HG03095 (cell line): Measurements from ENCODE around the gene RXRB.
A peak's percentile ranks its signal among the peaks of the same experiment; 100 is the strongest.
"Not testable (repeated sequence)": the region's sequence is repeated elsewhere in the genome, so short reads cannot be mapped to it uniquely, and the experiment has no call there.

Source experiments
- ATAC-seq: cut with Tn5 transposase; IDR thresholded peaks from one replicate; pipeline ENCODE4 v1.9.1; 2021; ENCODE audit warnings: moderate library complexity; ENCODE audit not compliant: unreplicated experiment

RXRB gene

GRCh38 chr6:33200219-33201146 lies at the start of gene RXRB, which contains the start of gene SLC39A7:
RXRB (minus strand) TSS chr6:33200665; CDS start chr6:33200476, 189 bp downstream.
SLC39A7 (plus strand) TSS chr6:33200867; CDS start chr6:33201246, 379 bp downstream.
- ATAC-seq: peak; percentile 36

GRCh38 chr6:33249732-33250630 lies 49.5 kb upstream of the RXRB start:
- no peak for ATAC-seq

GRCh38 chr6:33248932-33249731 lies 48.7 kb upstream of the RXRB start:
- ATAC-seq: peak; percentile 87

- no peak for ATAC-seq
Observed at GRCh38 chr6:33248643-33248931, 48.1 kb upstream of the RXRB start.

DNA sequence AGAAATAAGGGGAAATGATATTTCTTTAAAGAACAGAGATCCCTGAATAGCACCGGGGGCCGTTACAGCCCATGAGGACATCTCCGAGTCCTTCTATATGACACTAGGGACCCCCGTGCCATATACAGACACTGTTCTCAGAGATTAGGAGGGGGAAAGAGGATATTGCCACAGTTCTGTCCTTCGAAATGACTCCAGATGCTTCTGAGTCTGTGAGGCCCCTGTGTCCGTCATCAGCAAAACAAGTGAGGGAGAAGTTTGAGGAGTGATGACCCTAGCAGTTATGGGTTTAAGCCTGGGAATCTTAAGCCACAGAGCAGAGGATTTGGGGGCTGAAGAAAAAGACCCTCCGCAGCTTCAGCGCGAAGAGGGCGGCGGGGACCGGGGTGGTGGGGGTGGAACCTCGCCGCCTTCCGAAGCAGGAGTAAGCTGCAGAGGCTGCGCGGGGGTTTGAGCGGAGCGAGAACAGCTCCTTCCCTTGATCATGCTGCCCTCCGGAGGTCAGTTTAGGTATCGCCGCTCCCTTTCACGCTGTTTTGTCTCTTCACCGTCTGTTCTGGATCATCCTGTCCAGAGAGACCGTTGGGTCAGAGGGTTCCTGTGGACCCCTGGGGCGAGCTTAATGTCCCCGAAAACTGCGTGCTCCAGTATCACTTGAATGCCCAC lies 47.6 kb upstream of the RXRB start:
- ATAC-seq: no peak

- ATAC-seq: no peak
Observed at GRCh38 chr6:33243476-33243875, 43.0 kb upstream of the RXRB start.

GRCh38 chr6:33241968-33242367 lies 41.5 kb upstream of the RXRB start:
- ATAC-seq: no peak

GRCh38 chr6:33237741-33238140 lies 37.3 kb upstream of the RXRB start:
- ATAC-seq: no peak

- no peak for ATAC-seq
Observed at GRCh38 chr6:33236852-33237251, 36.4 kb upstream of the RXRB start.

DNA sequence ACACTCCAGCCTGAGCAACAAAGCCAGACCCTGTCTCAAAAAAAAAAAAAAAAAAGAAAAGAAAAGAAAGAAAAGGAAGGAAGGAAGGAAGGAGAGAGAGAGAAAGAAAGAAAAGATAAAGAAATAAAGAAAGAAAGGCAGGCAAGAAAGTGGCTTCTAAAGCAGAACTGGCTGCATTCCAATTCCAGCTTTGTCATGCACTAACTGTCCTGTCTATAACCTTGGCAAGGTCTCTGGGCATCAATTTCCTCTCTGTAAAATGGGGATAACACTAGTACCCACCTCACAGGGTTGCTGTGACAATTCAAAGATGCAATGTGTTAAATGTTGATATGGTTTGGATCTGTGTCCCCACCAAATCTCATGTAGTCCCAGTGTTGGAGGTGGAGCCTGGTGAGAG lies 35.9 kb upstream of the RXRB start:
- ATAC-seq: no peak

DNA sequence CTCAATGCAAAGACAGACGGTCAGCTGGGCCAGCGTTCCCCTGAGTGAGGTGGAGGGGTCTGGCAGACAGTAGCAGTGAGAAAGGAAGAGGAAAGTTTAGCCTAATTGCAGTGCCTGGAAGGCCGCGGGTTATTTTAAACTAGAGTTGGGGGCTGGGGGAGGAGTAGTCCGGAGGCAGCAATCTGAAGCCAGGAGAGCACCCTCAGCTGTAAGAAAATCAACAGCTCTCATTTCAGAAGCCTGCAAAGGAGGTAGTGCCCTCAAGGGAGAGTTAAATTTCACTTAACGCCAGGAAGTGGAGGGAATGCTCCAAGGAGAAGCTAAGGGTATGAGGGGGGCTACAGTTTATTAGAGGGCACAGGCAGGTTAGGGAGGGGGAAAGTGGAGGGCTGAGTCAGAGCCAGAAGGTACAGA lies 34.8 kb upstream of the RXRB start:
- ATAC-seq: no peak

GRCh38 chr6:33226503-33227120 lies 26.1 kb upstream of the RXRB start:
- not testable (repeated sequence) for ATAC-seq

GRCh38 chr6:33217681-33218080 lies 17.2 kb upstream of the RXRB start:
- no peak for ATAC-seq

DNA sequence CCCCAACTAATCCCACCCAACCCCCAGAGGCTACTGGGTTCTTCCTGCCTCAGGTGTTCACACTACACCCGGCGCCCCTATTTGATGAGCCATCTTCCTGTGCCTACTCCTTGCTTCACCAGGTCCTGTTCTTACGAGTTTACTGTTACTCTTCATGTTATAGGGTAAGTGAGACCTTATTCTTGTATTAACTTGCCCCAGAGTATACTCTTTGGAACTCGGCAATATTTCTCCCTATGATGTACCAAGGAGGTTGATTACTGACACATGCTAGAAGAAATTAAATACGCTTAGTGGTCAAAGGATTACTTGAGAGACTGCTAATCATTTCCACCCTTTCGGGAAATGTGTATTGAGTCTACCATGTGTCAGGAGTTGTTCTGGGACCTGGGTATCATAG lies 16.8 kb upstream of the RXRB start:
- ATAC-seq: no peak

DNA sequence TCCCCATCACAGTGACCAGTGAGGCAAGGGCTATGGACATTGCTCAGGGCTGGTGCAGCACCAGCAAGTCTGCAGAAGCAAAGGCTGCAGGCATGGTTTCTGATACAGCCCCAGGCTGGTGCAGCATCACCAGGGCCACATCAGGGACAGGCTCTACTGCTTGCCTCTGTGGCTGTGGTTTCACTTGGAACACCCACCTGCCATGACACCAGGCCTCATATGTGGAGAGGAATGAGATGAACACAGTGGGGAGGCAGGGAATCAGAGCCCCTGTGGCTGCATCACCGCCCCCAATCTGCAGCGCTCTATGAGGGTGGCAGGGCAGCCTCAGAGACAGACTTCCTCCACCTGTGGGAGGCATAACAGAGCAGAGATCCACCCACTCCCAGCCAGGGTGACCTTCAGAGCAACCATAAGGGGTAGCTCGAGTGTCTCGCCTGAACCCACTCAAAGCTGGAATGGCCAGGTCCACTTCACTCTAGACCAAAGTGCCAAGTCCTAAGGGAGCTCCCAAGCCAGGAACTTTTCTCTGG lies 15.7 kb upstream of the RXRB start:
- no peak for ATAC-seq

DNA sequence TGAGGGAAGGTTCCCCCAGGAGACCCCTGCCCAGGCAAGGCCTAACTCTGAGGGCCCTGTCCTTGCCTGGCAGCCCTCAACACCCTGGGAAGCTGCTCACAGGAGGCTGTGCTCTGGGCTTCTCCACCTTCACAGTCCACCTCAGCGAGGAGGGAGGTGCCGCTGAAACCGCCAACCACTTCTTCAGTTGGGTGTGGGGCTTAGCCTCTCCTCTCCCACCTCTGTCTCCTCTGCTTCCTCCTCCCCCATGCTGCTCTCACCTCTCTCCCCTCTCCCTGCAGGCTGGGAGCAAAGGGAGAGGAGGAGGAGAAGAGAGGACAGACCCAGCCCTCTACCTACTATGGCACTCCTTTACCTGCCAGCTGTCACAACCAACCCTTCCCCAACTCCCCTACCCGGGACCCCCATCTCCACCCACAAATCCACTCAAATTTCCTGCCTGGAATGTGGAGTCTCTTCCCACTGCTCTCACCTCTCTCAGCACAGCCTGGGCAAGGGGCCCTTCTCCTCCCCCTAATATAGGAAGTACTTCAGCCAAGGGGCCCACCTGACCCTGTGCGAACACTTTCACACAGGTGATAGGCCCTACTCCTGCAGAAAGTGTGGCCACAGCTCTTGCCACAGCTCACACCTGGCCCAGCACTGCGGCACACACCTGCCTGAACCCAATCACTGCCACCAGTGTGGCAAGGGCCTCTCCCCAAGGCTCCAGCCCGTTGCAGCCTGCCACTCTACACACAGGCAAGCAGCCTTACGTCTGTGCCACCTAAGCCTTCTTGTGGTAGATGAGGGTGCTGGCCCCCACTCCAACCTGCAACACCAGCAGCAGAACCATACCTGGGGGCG lies 15.0 kb upstream of the RXRB start:
- no peak for ATAC-seq

GRCh38 chr6:33213989-33214335 lies 13.5 kb upstream of the RXRB start:
- no peak for ATAC-seq

DNA sequence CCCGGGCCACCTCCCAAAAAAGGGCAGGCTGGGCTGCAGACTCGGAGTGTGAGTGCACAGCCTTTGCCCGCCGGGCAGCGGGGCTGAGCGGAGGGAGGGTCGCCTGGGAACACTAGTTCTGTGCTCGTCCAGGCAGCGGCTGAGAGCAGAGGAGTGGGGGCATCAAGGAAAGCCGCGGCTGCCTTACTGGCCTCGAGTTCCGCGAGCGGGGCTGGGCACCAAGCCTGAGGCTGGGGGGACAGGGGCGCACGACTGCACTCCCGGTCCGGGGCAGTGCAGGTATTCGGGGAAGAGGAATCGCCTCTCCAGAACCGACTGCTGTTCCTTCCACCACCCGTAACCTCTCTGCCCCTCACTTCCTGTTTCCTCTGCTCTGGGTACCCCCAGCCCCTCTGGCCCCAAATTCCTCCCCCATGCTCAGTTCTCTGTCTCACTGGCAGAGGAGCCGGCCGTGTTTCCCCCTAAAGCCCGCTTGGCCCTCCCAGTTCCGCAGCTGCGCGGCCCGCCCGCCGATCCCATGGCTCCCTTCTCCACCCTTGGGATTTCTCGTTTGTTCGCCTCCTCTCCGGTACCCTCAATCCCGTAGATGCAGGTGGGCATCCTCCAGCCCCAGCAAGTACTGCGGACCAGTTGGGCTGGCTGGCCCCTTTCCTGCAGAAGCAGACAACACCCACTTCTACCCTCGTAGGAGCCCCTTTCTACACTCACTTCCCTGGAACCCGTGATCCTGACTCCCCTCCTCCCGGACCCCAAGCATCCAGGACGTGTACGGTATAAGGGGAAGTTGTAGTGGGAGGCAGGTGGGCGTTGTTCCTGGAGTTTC lies 12.9 kb upstream of the RXRB start:
- ATAC-seq: no peak
